Karpas-422 (cell line): ENCODE results near the gene FUBP3. TPM values are rescaled to one million over a fixed set of nuclear protein-coding genes. Genes with fewer than 3 reads are reported as not detected.
A peak's percentile ranks its signal among the peaks of the same experiment; 100 is the strongest.

ENCODE experiments used
- DNase-seq: peaks from one replicate; pipeline ENCODE4 v3.0.0-alpha.2; 2015
- H2AFZ ChIP-seq: fragments of 200-600 bp; sonication (generic); 2 replicates; pipeline ENCODE4 v1.6.1; 2014; ENCODE audit warnings: antibody characterized with exemption, low read length, mixed read lengths
- H3K27ac ChIP-seq: fragments of 200-600 bp; sonication (generic); 2 replicates; pipeline ENCODE4 v1.5.1; 2014; ENCODE audit warnings: mild to moderate bottlenecking, low read length, moderate library complexity
- H3K27me3 ChIP-seq: fragments of 200-600 bp; sonication (generic); 2 replicates; pipeline ENCODE4 v1.6.1; 2014; ENCODE audit warnings: low read length, mixed read lengths
- H3K36me3 ChIP-seq: fragments of 200-600 bp; sonication (generic); 2 replicates; pipeline ENCODE4 v1.6.1; 2014; ENCODE audit warnings: low read length, mixed read lengths; ENCODE audit not compliant: insufficient read depth
- H3K4me1 ChIP-seq: fragments of 200-600 bp; sonication (generic); 2 replicates; pipeline ENCODE4 v1.6.1; 2014; ENCODE audit warnings: mild to moderate bottlenecking, low read length, mixed read lengths
- H3K4me2 ChIP-seq: fragments of 200-600 bp; sonication (generic); 2 replicates; pipeline ENCODE4 v1.6.1; 2014; ENCODE audit warnings: low read length, low read depth, mild to moderate bottlenecking; ENCODE audit not compliant: poor library complexity, severe bottlenecking
- H3K4me3 ChIP-seq: fragments of 200-600 bp; sonication (generic); 2 replicates; pipeline ENCODE4 v1.5.1; 2014; ENCODE audit warnings: mild to moderate bottlenecking, antibody characterized with exemption, low read length, mixed read lengths
- H3K79me2 ChIP-seq: fragments of 200-600 bp; sonication (generic); 2 replicates; pipeline ENCODE4 v1.6.1; 2014; ENCODE audit warnings: mild to moderate bottlenecking, low read length, mixed read lengths
- H3K9ac ChIP-seq: fragments of 200-600 bp; sonication (generic); 2 replicates; pipeline ENCODE4 v1.6.0; 2014; ENCODE audit warnings: low read length
- H3K9me2 ChIP-seq: fragments of 200-600 bp; sonication (generic), shearing (Covaris generic); replicated peaks from 2 replicates; pipeline ENCODE4 v1.6.0; 2014; ENCODE audit warnings: mild to moderate bottlenecking, low read length, moderate library complexity; ENCODE audit not compliant: insufficient read depth
- H3K9me3 ChIP-seq: fragments of 300-700, 200-600 bp; sonication (generic); 2 replicates; pipeline ENCODE4 v1.6.1; 2014; ENCODE audit warnings: low read length, mixed read lengths
- H4K20me1 ChIP-seq: fragments of 200-600 bp; sonication (generic); 2 replicates; pipeline ENCODE4 v1.6.1; 2014; ENCODE audit warnings: mild to moderate bottlenecking, antibody characterized with exemption, low read length, low read depth; ENCODE audit not compliant: insufficient read depth
- total RNA-seq: library from RNA; depleted of rRNA; stranded (reverse); fragments of >200 nt; shearing (Covaris generic); gene quantifications from 2 replicates; pipeline ENCODE4 v1.2.3, GENCODE V29; 2014; ENCODE audit warnings: low replicate concordance

The FUBP3 gene
- total RNA-seq, 1 experiment from 2014 or later: 31.2 TPM

- DNase-seq: no peak
- H3K79me2 ChIP-seq: peaks cover 89% of the 10 kb centered on the region
- peaks cover 12% of the 10 kb centered on the region for H4K20me1 ChIP-seq
- no peak overlapping the region for H3K4me2 ChIP-seq
- no peak overlapping the region for H2AFZ ChIP-seq
- H3K36me3 ChIP-seq: 0 out of 2 replicates have a peak, but pooled peaks cover 2% of the 10 kb centered on the region
- no peak overlapping the region for H3K9ac ChIP-seq
- no peaks in the 10 kb centered on the region for H3K9me2 ChIP-seq
- H3K9me3 ChIP-seq: no peaks in the 10 kb centered on the region
- H3K4me3 ChIP-seq: no peak overlapping the region
- H3K4me1 ChIP-seq: no peaks in the 10 kb centered on the region
- H3K27me3 ChIP-seq: no peaks in the 10 kb centered on the region
- H3K27ac ChIP-seq: no peak overlapping the region
Measured at GRCh38 chr9:130587921-130588320, 8.5 kb downstream of the FUBP3 start.

- peaks cover 17% of the 10 kb centered on the region for H4K20me1 ChIP-seq
- H3K4me1 ChIP-seq: no peaks in the 10 kb centered on the region
- H3K79me2 ChIP-seq: peaks cover 89% of the 10 kb centered on the region
- H3K9me3 ChIP-seq: no peaks in the 10 kb centered on the region
- H3K9ac ChIP-seq: no peak overlapping the region
- no peak for DNase-seq
- no peak overlapping the region for H3K4me2 ChIP-seq
- H3K27me3 ChIP-seq: no peaks in the 10 kb centered on the region
- peaks cover 5% of the 10 kb centered on the region; the same call in 1 of the 2 replicates for H3K36me3 ChIP-seq
- H3K4me3 ChIP-seq: no peak overlapping the region
- no peak overlapping the region for H2AFZ ChIP-seq
- no peak overlapping the region for H3K27ac ChIP-seq
- no peaks in the 10 kb centered on the region for H3K9me2 ChIP-seq
Measured at GRCh38 chr9:130588416-130588815, 9.0 kb downstream of the FUBP3 start.

GRCh38 chr9:130589754-130590153 is 10.4 kb downstream of the FUBP3 start:
- Histone ChIP-seq H3K4me3 (no peak overlapping the region), H4K20me1 (peaks cover 22% of the 10 kb centered on the region), H3K9me3 (no peaks in the 10 kb centered on the region), H2AFZ (no peak overlapping the region), H3K4me2 (no peak overlapping the region), H3K79me2 (peaks cover 86% of the 10 kb centered on the region), H3K4me1 (no peaks in the 10 kb centered on the region), H3K9me2 (no peaks in the 10 kb centered on the region), H3K9ac (no peak overlapping the region), H3K36me3 (peaks cover 11% of the 10 kb centered on the region; the same call in 1 of the 2 replicates), H3K27me3 (no peaks in the 10 kb centered on the region), H3K27ac (no peak overlapping the region)
- DNase-seq: no peak

- Histone ChIP-seq H3K9ac (no peak overlapping the region), H3K27ac (no peak overlapping the region), H4K20me1 (peaks cover 22% of the 10 kb centered on the region), H3K79me2 (peaks cover 81% of the 10 kb centered on the region), H3K27me3 (no peaks in the 10 kb centered on the region), H3K36me3 (peaks cover 12% of the 10 kb centered on the region; the same call in 1 of the 2 replicates), H3K9me2 (no peaks in the 10 kb centered on the region), H3K9me3 (no peaks in the 10 kb centered on the region), H3K4me1 (no peaks in the 10 kb centered on the region), H3K4me3 (no peak overlapping the region), H2AFZ (no peak overlapping the region), H3K4me2 (no peak overlapping the region)
- DNase-seq: no peak
Measured at GRCh38 chr9:130590305-130590704, 10.9 kb downstream of the FUBP3 start.

- Histone ChIP-seq H3K4me2 (no peak overlapping the region), H3K27ac (no peak overlapping the region), H3K27me3 (no peaks in the 10 kb centered on the region), H4K20me1 (peaks cover 22% of the 10 kb centered on the region), H2AFZ (no peak overlapping the region), H3K4me1 (no peaks in the 10 kb centered on the region), H3K9me2 (no peaks in the 10 kb centered on the region), H3K9ac (no peak overlapping the region), H3K9me3 (no peaks in the 10 kb centered on the region), H3K79me2 (peaks cover 71% of the 10 kb centered on the region), H3K36me3 (peaks cover 37% of the 10 kb centered on the region; the same call in 1 of the 2 replicates), H3K4me3 (no peak overlapping the region)
- DNase-seq: no peak
Measured at GRCh38 chr9:130593020-130593419, 13.6 kb downstream of the FUBP3 start.

GRCh38 chr9:130597228-130597627 is 17.9 kb downstream of the FUBP3 start:
- no peaks in the 10 kb centered on the region for H3K9me3 ChIP-seq
- H3K4me1 ChIP-seq: no peaks in the 10 kb centered on the region
- H3K9ac ChIP-seq: no peak overlapping the region
- H3K9me2 ChIP-seq: no peaks in the 10 kb centered on the region
- no peak overlapping the region for H3K4me2 ChIP-seq
- H3K4me3 ChIP-seq: no peak overlapping the region
- DNase-seq: no peak
- H3K36me3 ChIP-seq: peaks cover 51% of the 10 kb centered on the region; the same call in 1 of the 2 replicates
- H4K20me1 ChIP-seq: peaks cover 10% of the 10 kb centered on the region
- H3K27me3 ChIP-seq: no peaks in the 10 kb centered on the region
- no peak overlapping the region for H3K27ac ChIP-seq
- no peak overlapping the region for H2AFZ ChIP-seq
- peaks cover 48% of the 10 kb centered on the region for H3K79me2 ChIP-seq

- H3K36me3 ChIP-seq: peaks cover 52% of the 10 kb centered on the region
- DNase-seq: no peak
Measured at GRCh38 chr9:130598188-130598587, 18.8 kb downstream of the FUBP3 start.

GRCh38 chr9:130599625-130600024 is 20.2 kb downstream of the FUBP3 start:
- H3K4me1 ChIP-seq: no peaks in the 10 kb centered on the region
- H3K4me3 ChIP-seq: no peak overlapping the region
- no peaks in the 10 kb centered on the region for H3K9me3 ChIP-seq
- no peak overlapping the region for H3K4me2 ChIP-seq
- no peak overlapping the region for H2AFZ ChIP-seq
- H3K27ac ChIP-seq: no peak overlapping the region
- H3K9ac ChIP-seq: no peak overlapping the region
- peaks cover 49% of the 10 kb centered on the region for H3K36me3 ChIP-seq
- no peaks in the 10 kb centered on the region for H3K9me2 ChIP-seq
- DNase-seq: peak; percentile 32
- H3K79me2 ChIP-seq: peaks cover 44% of the 10 kb centered on the region
- no peaks in the 10 kb centered on the region for H3K27me3 ChIP-seq
- no peaks in the 10 kb centered on the region for H4K20me1 ChIP-seq

More at GRCh38 chr9:130598188-130598587, 18.8 kb downstream of the FUBP3 start:
- Histone ChIP-seq H3K27ac (no peak overlapping the region), H3K9me2 (no peaks in the 10 kb centered on the region), H3K4me1 (no peaks in the 10 kb centered on the region), H3K4me2 (no peak overlapping the region), H2AFZ (no peak overlapping the region), H3K79me2 (peaks cover 42% of the 10 kb centered on the region), H3K4me3 (no peak overlapping the region), H3K9me3 (no peaks in the 10 kb centered on the region), H4K20me1 (peaks cover 7% of the 10 kb centered on the region), H3K9ac (no peak overlapping the region), H3K27me3 (no peaks in the 10 kb centered on the region)
